Muscle of arm (tissue), 12 donors: ENCODE measurements around the gene COBL. TPM values are rescaled to one million over a fixed set of nuclear protein-coding genes. Genes with fewer than 3 reads are reported as not detected.

Source experiments
- DNase-seq: peaks from one replicate; pipeline ENCODE4 v3.0.0-alpha.2; 2013
- polyA plus RNA-seq, 12 donors: library from polyadenylated mRNA; unstranded; fragments of 120-200 nt; gene quantifications; one replicate each; pipeline ENCODE4 v1.2.1, GENCODE V29; 2013; ENCODE audit not compliant: insufficient read length in 12 of 12

Gene COBL
- polyA plus RNA-seq, 12 donors, result 37.5 to 412 (median 128) TPM

DNA sequence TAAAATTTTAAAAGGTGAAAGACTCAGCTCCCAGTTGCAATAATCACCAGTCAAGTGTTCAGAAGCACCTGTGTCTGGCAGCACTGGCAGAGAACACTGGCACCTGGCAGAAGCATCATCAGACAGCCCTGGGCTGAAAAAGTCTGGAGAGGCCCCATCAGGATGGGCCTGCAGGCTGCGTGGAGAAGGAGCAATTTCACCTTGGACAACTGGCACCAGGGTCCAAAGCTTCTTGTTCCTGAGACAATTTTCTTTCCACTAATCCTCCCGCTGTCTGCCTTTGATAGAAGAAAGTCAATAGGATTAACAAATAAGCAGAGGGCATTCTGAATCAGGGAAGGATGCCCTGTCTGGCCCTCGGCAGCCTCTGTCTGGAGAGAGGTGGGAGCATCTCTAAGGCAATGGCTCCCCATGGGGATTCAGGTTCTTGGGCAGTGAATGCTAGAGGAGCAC is 6.5 kb downstream of the COBL start:
- no peak for DNase-seq

DNA sequence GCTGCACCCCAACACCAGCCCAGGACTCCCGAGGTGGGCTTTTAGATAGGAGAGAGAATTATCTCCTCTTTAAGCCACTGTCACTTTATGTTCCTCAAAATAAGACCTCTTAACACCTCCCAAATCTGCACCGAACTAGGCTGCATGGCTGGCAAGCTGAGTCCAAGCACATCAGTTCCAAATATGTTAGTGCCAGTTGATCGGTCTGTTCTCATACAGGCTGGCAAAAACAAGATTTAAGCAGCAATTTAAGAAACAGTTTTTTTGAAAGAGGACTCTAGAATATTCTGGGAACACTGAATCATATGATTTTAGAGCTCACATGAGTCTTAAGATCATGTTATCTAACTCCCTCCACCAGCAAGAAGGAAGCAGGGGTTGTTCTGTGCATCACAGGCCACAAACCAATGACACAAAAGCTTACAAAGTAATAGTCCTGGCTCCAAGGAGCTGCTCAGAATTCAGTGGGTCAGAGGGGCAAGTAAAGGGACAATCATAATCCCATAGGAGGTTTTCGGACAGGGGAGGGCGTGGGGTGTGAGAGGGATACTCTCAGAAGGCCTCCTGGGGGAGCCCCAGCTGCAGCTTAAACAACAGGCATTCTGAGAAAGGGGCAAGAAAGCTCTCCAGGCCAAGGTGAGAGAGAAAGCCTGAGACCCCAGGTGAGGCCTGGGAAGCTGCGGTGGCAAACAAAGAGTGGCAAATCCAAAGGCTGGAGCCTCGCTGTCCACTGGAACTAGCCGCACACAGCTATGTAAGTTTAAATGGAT is 7.1 kb downstream of the COBL start:
- DNase-seq, result no peak

DNA sequence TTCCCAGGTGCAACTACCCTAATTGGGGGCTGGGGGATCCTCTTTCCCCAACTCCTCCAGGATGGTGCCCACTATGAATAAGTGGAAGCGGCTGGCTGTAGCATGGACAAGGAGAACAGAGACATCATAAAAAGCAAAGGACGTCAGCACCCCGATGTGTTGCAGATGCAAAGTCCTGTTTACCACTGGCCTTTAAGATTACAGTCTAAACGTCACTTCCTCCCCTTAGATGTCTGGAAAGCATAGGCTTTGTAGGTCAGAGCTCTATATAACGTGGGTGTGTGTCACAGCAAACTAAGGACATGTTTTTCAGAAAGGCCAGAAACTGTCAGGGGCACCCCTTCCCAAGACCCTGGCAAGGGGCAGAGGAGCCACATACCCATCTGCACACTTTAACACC is 7.9 kb downstream of the COBL start:
- no peak for DNase-seq

DNA sequence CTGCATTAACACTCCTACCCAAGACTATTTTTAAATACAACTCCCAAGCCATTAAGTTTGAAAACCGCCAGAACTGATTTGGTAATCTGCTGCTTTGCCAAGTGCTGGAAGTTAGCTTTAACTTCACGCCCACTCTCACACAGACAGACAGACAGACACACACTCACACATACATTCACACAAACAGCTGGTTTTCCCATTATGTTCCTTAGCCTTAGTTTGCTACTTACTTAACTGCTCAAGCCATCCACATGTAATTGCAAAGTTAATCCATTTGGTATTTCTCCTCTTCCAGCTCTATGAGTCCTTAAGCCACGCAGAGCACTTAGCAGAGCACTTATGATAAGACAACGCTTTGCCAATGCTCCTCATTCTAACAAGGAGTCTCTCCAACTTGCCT is 8.3 kb downstream of the COBL start:
- DNase-seq, result no peak

DNA sequence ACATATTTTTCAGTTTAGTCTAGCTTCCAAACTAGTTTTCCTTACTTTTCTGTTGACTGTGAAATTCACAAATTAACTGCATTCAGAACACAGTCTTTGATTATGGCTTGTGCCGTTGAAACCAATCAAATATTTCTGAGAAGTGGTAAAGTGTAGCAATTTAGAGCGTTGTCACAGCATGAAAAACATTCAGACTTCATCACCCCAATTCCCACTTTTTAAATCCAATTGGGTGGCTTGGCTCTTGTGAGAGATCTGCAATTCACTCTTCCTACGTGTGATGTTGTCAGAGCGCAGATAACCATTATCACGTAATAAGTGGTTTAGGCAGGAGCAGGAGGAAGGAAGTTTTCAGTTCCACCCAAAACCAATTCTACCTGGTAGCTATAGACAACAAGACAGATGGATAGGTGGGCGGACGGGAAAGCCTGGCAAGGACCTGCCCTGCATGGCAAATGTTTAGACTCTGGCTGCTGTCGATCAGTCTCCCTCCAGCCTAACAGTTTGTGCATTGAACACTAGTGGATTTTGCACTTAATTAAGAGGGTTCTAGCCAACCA is 8.9 kb downstream of the COBL start:
- no peak for DNase-seq

DNA sequence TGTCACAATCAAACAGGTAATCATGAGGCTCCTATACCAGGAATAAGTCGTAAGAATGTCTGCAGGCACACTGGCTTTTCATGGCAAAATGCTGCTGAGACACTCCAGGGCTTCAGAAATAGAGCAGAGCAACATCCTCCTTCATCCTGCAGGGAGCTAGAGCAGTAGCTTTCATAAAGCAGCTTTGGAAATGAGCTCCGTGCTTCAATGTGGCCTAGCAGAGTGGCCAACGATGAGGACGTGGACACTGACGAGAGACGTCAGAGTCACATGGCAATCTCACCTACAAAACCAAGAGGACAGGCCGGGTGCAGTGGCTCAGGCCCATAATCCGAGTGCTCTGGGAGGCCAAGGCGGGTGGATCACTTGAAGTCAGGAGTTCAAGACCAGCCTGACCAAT is 9.8 kb downstream of the COBL start:
- DNase-seq, result no peak

DNA sequence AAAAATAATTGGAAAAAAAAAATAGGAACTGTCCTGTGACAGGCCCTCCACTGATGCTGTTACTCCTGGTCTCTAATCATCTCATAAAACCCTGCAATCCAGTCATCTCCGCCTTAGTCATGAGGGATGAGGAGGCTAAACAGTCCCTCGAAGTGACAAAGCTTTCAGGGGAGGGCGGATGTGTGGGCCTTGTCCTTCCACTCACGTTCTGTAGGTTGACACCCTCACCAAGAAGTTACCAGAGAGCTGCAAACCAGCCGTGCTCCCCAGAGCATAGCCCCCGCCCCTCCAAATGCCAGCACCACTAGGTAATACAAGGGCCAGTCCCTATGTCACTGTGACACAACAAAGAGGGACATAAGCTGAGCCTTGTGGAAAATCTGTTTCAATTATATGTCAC is 11.9 kb downstream of the COBL start:
- no peak for DNase-seq

DNA sequence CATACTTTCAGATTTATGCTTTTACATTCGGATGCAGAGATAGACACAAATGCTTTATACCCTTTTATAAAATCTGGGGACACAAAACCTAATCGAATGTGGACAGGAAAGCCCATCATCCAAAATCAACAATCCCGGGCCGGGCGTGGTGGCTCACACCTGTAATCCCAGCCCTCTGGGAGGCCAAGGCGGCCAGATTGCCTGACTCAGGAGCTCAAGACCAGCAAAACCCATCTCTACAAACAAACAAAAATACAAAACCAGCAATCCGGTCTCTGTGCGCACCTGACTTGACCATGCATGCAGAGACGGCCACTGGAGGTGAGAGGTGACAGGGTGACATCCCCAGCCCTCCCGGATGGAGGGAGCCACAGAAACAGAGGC is 13.5 kb downstream of the COBL start:
- DNase-seq, result no peak

DNA sequence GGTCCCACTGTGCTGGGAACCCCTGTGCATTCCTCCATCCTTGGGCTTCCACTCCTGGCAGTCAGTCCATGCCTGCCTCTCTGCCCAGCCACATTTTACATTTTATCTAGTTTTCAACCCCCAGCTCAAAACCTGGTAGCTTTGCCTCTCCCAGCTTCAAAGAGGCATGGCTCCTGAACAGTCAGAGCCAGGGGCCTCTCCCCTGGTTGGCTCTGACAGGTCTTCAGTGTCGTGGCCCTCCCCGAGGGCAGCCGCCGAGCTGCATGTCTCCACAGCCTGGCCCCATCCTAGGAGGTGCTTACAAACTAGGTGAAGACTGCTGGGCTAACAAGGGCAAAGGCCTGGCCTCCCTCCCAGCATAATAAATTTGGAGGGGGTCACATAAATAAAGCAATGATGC is 14.8 kb downstream of the COBL start:
- DNase-seq, result no peak

DNA sequence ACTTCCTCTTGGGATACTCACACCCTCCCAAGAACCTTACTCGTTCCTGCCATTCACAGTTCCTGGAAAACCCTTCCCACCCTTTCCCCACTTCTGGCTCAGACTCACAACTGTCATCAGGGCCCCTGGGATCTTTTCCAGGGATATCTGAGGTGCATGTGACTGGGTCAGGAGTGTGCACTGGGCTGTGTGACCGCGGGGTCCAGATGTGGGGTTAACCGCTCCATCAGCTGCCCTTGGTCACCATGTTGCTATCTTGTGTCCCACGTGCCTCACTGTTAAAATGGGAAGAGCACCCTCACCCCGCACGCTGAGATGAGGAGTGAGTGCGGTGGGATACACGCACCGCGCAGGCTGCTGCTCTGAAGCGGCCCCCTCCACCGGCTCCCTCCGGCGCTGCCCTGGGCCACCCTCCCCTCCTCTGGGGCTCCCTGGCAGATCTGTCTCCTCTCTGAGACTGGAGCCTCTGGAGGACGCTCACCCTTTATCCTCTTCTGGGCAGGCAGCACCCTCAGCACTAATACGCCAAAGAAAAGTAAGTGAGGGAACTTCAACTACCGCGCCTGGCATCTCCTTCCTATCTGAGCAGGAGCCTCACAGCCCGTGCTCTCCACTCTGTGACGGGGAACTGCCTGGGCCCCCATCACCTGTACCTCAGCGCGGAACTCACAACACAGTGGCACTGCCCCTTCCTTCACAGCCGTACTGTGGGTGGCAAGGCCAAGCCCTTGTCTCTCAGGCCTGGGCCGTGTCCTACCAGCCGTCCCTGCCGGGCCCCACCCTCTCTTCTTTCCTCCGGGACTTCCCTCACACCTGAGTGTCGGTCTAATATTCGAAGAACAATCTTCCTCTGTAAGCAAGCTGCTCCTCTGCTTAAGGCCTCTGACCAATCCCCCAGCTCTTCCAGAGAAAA is 15.6 kb downstream of the COBL start:
- DNase-seq, result no peak

DNA sequence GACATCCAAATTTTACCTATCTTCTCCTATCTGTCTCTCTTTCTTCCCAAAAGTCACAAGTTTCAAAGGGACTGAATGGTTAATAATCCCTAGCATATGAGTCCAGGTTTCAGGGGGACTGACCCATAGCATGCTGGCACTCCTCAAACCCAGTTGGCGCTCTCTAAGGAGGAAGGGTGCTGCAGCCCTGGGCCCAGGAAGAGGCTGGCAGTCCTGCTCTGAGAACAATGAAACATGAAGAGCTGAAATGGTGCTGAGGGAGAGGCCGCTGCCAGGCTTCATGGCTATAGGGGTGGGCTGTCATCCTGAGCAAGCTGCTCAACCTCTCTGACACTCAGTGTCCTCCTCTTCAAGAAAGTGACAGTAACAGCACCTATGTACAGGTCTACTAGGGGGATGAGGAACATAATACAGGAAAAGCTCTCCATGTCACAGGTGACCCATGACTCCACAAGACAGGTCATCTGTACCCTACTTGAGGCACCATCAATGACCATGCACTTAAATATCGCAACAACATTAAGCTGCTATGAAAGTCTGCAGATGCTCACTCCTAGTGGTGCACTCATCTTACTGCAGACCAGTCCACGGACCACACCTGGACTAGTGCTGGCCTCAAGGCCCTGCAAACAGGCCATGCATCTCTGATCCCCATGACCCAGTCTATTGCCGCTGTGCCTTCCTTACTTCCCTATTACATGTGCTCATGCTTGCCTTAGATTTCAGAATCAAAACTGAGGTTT is 17.0 kb downstream of the COBL start:
- DNase-seq, result no peak

DNA sequence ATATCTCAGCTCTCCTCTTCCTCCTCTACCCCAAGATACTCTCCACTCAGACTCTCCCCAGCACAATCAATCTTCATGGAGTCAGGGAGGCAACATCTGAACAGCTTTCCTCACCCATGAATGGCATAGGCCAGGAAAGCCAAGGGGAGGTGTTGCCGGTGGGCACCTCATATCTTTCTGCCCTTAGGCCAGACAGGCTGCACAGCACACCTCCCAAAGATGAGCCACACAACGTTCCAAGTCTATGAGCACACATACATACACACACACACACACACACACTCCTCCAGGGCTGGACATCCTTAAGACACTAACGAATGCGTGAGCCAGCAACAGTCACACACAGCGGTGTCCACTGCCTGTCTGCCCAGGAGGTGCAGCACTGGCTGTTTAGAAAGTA is 17.7 kb downstream of the COBL start:
- no peak for DNase-seq

DNA sequence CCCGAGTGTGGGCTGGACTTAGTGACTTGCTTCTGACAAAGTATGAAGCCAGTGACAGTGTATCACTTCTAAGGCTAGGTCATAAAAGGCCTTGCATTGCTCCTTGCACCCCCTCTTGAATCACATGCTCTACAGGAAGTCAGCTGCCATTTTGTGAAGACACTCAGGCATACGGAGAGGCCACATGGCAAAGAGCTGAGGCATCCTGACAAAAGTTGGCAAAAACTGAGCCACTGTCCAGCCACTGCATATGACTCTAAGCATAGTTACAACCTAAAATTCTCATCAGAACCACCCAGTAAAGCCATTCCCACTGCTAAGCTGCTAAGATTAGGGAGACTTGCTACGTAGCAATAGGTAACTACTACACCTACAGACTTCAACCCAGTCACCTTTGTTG is 18.6 kb downstream of the COBL start:
- no peak for DNase-seq

DNA sequence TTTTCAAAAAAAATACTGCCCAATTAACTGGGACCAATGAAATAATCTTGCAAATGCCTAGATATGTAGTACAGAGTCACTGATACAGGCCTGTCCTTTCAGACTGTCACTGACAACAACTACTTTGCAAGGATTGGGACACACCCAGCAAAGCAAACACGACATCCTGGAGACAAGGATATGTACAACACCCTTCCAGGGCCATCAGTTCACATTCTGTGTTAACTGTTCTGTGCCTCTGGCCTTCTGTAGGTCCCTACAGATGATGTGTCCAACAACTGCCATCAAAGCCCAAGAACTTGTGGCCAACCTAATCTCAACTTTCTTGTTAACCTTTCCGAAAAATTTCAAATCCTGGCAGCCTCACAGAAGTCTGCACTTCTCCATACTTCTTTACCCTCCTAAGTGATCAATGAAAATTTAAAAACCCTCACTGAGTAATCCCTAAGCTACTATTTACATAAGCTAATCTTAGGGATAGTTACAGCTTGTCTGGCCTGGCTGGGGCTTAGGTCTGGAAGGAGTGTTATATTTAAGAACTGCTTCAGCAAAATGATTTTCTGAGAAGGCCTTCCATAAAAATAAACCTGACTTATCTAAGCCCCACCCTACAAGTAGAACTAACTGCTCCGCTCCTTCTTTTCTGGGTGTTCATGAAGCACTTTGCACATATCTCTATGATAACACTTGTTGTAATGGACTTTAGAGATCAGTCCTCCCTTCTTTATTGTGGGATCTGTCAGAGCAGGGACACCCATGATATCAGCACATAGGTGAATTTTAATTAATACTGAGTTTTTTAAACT is 21.0 kb downstream of the COBL start:
- no peak for DNase-seq

DNA sequence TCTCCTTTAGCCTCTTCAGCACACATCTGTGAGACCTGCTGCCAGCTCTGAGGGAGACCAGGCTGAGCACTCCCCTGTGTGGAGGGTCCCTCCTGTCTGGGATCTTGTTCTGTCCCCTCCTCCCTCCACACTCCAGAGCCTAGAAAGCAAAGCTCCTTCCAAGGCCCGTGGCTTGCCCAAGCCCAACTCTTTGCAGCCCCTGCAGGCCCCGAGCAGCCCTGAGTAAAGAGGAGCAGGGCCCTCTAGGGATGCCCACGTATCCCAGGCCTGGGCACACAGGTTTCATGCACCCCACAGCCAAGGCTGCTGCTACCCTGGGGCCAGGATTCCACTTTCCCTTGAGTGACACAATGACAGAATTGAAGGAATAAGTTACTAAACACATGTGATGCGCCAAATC is 24.0 kb downstream of the COBL start:
- DNase-seq, result no peak

DNA sequence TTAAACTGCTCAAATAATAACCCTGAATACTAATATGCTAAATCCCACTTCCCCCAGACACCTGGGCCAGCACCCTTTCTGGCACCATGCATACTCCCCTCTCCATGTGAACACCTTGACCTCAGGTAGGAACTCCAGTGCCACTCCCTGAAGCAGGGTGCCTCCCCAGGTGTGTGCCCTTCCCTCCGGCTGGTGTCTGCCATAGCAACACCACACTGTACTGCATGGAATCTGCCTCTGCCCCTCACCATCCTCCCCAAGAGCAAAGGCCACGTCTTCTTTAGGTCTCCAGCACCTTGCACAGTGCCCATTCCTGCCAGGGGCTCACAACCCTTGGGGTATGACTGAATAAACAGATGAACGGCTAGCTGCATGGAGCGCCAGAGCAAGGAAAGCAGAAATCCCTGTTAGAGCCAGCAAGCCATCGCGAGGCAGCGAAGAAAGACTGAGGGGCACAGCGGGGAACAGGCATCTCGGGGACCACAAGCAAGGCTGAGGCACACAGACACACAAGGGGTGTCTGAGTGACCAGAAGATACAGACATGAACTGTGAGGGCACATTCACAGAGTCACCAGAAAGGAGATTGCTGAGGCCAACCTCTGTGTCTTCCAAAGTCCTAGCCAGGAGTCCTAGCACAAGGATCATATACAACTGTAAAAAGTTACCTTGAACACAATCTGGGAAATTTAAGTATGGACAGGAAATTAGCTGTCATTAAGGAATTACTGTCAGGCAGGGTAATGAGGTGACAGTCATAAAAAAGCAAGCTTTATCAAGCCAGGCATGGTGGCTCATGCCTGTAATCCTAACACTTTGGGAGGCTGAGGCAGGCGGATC is 25.7 kb downstream of the COBL start:
- no peak for DNase-seq

DNA sequence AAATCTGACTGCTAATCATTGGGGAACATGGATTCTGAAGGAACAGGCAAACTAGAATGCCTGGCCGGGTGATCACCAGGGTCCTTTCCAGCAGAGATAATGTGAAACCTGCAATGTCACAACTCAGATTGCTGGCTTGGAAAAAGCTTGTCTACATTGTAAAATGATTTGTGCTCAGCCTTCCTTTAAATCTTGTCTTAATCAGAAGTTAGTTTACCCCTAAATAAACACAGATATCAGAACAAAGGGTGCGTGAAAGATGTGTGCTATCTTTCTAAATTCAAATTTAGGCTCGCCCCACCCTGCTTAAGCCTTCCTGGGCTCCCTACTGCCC is 26.3 kb downstream of the COBL start:
- no peak for DNase-seq

DNA sequence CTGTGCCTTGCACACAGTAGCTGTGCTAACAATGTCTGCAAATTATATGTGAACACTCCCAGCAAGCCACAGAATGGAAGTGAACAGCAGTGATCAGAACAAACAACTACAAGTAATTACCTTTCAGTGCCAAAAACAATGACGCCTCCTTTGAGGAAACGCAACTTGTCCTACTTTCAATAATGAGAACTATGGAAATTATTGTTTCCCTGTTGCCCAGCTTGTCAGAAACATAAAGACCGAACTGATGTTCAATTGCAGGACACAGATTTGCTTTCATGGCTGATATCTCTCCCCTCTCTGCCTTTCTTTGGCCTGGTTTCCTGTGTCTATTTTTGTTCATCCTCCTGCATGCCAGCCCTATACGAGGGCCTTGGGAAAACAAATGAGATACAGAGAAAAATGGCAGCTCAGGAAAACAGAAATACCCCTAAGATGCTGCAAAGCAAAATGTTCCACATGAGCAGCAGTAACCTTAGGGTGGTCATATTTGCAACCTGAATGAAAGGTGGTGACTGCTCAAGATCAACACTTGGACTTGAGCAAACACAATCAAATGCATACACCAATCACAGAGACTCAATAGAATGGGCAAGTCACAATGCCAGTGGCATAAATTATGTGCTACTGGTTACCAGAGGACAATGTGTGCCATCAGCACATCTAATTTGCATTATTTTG is 26.8 kb downstream of the COBL start:
- no peak for DNase-seq

DNA sequence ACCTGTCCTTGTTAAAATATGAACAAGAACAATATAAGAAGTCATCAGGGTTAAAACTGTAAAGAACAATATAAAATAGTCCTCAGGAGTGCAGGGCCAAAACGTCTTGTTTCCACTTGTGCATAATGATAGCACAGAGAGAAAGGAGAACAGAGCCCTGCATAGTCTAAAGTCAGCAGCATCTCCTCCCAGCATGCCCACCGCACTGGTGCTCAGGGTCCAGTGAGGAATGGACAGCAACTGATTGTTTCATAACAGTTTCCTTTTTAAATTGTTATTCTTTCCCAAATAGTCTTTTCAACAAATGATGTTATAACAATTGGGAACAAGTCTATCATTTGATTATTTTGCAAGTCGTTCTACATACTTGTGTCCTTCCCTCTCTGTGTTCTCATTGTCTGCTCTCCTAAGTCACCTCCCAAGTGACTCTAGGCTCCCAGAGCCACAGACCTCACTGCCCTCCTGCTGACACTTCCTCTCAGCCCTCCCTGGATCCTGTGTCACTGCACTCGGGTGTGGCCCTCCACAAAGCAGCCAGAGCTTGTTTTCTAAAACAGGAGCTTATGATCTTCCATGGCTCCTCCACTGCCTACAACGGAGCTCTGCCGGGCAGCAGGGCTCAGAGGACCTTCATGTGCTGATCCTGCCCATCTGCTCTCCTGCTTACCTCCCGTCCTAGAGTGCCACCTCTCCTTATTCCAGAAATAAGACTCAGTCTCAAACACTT is 27.6 kb downstream of the COBL start:
- no peak for DNase-seq
